Astrocyte of the cerebellum (primary cell): Measurements from ENCODE around the gene CGB7.
A peak's percentile ranks its signal among the peaks of the same experiment; 100 is the strongest.

Source experiments
- DNase-seq: peaks from one replicate; pipeline ENCODE4 v3.0.0-alpha.2; 2011; ENCODE audit warnings: low read depth
- H3K4me3 ChIP-seq: 2 replicates; pipeline ENCODE4 v1.5.1; 2011; ENCODE audit warnings: mild to moderate bottlenecking, low read depth, low read length, moderate library complexity
- CTCF ChIP-seq: IDR thresholded peaks from 2 replicates; pipeline ENCODE4 v1.5.1; 2012; ENCODE audit warnings: low read length, low read depth, moderate library complexity, mild to moderate bottlenecking; ENCODE audit errors: missing control alignments
- in situ Hi-C: cut with HindIII; loops from 2 replicates; pipeline ENCODE4 v1.10.0; 2017; ENCODE audit warnings: low sequenced_read_pairs

CGB7 gene

GRCh38 chr19:49098795-49099194 is 41.2 kb upstream of the CGB7 start:
- TF ChIP-seq CTCF = no peak

GRCh38 chr19:49097453-49098288 is 40.1 kb upstream of the CGB7 start:
- in situ Hi-C loops = no loop called here
- TF ChIP-seq CTCF = peak; percentile 100
- H3K4me3 ChIP-seq = no peak overlapping the region
- peak; percentile 48 for DNase-seq

More at GRCh38 chr19:49098795-49099194, 41.2 kb upstream of the CGB7 start:
- DNase-seq = no peak
- in situ Hi-C loops = no loop called here
- H3K4me3 ChIP-seq = no peak overlapping the region

DNA sequence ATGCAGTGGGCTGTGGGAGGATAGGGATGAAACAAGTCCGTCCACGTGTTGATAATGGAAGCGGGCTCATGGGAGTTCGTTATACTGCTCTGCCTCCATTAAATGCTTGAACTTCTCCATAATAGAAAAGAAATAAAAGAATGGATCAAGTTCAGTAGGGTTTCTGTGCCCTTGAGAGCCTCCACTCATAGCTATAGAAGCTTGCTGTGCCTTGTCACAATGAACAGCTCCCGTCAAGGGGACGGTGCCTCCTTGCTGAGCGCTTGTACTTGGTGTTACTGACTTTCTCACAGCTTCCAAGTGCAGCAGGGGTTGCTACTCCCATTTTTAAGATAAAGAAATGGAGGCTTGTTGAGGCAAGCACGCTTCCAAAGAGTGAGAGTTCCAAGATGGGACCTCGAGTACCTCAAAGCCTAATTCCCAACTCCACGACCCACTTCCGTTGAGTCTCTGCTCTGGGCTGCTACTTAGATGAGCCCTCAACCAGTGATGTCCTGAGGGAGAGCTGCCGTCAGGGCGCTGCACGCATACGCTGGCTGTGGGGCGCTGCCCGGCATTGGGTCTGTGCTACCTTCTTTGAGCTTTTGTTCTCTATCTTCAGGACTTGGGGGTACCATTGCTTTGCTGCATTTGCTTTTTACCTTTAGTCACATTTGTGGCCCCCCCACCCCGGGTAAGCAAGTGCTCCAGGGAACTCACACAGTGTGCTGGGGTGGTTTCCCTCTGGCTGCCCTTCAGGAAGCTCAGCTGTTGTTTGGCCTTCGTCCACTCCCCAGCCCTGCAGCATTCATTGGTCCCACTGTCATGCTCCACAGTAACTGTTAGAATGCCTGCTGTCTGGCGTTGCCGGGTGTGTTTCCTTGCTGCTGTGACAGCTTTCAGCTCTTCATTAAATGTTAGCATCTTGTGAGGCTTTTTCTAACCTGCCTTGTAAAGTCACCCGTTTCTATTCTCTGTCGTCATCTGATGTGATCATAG is 37.2 kb upstream of the CGB7 start:
- in situ Hi-C loops = no loop called here
- DNase-seq = no peak
- H3K4me3 ChIP-seq = no peak overlapping the region
- no peak for TF ChIP-seq CTCF

GRCh38 chr19:49092686-49093085 is 35.1 kb upstream of the CGB7 start:
- no peak overlapping the region for H3K4me3 ChIP-seq
- DNase-seq = no peak
- TF ChIP-seq CTCF = no peak
- in situ Hi-C loops = no loop called here

DNA sequence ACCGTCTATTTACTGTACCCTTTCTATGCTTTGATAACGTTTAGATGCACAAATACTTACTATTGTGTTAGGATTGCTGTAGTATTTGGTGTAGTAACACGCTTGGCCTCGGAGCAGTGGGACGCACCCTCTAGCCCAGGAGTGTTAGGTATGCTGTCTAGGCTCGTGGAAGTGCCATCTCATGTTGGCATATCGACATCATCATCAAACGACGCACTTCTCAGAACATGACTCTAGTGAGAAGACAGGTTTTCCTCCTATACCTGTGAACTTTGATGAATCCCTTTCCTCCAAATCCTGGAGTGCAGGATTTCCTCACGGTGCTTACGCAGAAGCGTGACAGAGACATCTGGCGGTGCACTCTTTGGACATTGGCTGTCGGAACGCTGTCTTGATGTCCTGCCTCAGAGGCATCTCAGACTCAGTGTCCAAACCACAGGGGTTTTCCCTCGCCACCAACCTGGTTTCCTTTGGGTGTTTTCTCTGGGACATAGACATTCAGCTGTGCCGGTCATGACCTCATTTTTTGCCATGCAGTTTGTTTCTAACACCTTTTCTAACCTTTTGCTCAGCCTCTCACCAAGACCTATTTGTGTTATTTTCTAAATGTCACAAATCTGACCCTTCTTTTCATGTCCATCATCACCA is 34.0 kb upstream of the CGB7 start:
- no peak overlapping the region for H3K4me3 ChIP-seq
- in situ Hi-C loops = no loop called here
- no peak for TF ChIP-seq CTCF
- DNase-seq = no peak

DNA sequence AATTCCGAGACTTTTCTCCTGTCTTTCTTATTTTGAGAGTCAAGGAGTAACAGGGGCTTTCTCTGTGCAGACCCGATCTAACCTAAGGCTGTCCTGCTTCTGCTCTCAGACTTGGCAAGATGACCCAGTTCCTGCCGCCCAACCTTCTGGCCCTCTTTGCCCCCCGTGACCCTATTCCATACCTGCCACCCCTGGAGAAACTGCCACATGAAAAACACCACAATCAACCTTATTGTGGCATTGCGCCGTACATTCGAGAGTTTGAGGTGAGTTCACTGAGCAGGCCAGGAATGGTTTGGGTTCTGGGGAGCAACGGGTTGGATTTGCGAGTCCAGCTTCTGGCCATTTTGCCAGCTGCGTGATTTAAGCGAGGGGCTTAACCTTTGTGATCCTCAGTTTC is 28.7 kb upstream of the CGB7 start:
- peak overlapping the region; percentile 99 for H3K4me3 ChIP-seq
- DNase-seq = no peak
- TF ChIP-seq CTCF = no peak
- in situ Hi-C loops = no loop called here
